Fibroblast of mammary gland (primary cell): ENCODE measurements around the gene IQCM.

ENCODE experiments used
- DNase-seq: peaks from one replicate; pipeline ENCODE4 v3.0.0-alpha.2; 2010; ENCODE audit warnings: low read depth
- H3K4me3 ChIP-seq: 2 replicates; pipeline ENCODE4 v1.5.1; 2011; ENCODE audit warnings: low read depth, mild to moderate bottlenecking, low read length, moderate library complexity; ENCODE audit not compliant: control insufficient read depth
- TF ChIP-seq, protein P1 (sequence below): conservative IDR thresholded peaks from 2 replicates; pipeline ENCODE4 v1.5.1; 2011; ENCODE audit warnings: low read depth, low read length, inconsistent platforms; ENCODE audit not compliant: control insufficient read depth, insufficient read depth

The IQCM gene

DNA sequence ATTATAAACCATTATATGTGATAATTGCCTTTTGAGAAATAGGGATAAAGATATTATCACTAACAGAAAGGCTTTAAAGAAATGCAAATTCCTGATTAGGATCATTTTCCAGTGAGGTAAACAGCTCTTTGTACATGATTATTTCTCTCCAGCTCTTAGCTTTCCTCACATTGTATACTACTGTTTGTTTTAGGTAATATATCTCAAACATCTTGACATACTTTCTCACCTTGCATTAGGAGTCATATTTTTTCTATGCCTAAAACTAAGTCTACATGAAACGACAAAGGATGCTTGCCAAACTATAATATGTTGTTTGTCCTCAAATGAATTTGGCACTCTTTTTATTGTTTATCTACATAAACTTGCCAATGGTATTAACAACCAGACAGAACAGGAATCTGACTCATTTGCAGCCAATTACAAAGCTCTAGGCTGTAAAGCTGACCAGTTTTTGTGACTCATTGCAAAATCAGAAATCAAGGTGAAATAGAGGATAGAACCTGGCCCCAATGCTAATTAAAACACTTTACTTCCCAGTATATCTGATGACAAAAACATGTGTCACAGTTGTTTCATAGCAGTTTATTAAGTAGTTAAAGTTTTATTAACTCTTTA, 107.0 kb downstream of the IQCM start:
- no peak overlapping the region for H3K4me3 ChIP-seq
- TF ChIP-seq, protein P1, sequence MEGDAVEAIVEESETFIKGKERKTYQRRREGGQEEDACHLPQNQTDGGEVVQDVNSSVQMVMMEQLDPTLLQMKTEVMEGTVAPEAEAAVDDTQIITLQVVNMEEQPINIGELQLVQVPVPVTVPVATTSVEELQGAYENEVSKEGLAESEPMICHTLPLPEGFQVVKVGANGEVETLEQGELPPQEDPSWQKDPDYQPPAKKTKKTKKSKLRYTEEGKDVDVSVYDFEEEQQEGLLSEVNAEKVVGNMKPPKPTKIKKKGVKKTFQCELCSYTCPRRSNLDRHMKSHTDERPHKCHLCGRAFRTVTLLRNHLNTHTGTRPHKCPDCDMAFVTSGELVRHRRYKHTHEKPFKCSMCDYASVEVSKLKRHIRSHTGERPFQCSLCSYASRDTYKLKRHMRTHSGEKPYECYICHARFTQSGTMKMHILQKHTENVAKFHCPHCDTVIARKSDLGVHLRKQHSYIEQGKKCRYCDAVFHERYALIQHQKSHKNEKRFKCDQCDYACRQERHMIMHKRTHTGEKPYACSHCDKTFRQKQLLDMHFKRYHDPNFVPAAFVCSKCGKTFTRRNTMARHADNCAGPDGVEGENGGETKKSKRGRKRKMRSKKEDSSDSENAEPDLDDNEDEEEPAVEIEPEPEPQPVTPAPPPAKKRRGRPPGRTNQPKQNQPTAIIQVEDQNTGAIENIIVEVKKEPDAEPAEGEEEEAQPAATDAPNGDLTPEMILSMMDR = no peak
- peak; percentile 48 for DNase-seq

DNA sequence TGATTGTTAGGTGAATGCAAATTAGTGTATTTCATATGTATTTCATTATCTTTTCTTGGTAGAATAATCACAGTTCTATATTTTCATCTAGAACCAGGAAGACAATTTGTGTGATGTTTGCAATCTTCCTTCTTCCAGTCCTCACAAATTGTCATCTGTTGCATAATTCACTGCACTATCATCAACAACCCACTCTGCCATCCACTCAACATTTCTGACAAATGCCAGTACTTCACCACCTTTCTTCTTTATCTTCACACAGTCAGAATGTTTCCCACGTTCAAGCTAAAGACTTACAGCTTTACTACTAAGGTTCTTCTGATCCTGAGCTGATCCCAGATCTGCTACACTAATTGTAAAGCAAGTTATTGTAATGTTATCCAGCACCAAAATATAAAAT, 107.8 kb downstream of the IQCM start:
- no peak overlapping the region for H3K4me3 ChIP-seq
- TF ChIP-seq, protein P1 = no peak
- DNase-seq = no peak

DNA sequence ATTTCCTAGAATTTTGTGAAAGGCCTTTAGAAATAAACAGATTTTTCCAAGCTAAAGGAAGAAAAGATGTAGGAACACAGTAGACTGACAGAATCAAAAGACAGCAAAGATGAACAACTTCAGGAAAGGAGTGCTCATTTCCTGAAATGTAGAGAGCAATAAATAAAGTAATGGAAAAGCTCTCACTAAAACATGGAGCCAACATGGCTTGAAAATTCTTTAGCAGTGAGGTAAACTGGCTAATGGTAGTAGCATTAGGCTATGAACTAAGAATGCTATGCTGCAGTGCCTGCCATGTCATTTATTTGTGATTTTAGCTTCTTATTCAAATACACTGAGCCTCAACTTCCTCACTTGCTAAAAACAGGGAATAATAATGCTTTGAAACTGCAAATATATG, 108.7 kb downstream of the IQCM start:
- TF ChIP-seq, protein P1 = no peak
- peak; percentile 22 for DNase-seq
- H3K4me3 ChIP-seq = no peak overlapping the region

DNA sequence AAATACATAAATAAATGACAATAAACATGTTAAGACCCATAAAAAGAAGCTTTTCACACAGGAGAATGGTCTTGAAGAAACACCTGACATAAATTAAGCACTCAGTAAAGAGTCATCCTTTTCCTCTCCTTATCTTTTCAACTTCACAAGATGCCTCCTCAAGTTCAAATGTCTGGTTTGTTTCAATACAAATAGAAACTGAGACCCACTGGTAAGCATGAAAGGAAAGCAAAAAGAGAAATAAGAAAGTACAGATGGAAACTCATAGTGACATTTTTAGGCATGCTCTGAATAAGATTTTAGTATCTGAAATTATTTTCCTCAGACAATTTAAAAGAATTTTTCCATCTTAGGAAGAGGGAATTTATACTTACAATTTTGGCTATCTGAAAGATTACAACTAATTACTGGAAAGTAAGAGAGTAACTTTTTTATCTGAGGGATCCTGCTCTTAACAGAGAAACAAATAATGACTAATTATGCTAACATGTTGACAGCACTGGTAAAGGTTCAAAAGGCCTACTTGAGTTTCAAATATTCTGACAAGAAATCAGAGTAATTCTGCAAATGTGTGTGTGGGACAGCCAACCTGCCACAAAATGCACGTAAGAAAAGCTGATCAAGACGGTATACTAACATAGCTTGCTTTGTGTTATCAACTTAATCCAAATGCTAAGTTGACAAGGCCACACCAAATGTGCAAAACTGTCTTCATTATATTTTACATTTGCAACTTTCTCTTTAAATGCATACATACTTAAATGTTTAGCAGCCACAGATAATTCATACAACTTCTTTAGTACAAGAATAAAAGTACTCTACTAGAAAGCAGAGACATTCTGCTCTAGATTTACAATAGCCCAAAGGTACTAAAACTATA, 113.0 kb downstream of the IQCM start:
- no peak for DNase-seq
- no peak overlapping the region for H3K4me3 ChIP-seq
- TF ChIP-seq, protein P1 = no peak

DNA sequence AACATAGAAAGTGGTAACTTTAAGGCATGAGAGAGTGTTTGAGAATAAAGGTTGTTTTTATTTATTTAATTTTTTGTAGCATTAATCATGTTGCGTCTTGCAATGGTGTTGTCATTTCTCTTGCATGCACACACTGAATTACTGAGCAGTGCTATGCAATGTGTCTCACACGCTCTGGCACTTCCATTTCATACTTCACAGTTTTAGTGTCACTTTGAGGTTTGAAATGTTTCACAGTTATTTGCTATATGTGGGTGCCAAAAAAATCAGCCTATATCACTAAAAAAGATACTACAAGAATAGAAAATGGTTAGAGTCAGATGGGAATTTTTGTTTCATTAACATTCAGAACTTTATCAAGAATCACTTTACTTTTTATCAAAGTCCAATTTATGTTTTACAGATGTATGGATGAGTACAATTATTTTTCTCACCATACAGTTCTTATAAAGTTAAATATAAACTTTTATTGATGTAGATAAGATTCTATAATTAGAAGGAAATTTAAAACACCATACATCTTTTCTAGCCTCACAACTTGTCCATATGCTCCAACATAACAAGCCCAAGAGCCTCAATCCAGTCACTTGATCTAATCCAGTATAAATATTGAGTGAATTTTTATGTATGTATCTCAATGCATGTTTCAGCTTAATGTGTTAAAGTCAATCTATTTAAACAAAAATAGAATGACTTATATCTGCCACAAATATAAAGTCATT, 114.0 kb downstream of the IQCM start:
- TF ChIP-seq, protein P1 = no peak

DNA sequence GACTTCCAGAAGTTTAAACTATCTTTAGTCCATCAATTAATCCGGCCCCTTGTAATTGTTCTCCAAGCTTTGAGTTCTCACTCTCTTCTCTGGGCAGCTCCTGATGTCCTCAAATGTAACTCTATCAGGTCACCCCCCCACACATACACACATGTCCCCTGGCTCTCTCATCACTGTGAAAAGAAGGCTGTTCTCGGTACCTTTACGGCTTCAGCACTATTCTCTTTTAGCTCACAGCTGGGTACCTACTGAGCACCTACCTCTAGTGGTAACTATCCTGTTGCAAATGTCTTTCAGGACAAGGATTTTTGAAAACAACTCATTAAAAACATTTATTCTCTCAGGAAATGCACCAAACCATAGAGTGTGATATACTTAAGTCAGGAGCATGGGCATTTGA, 115.4 kb downstream of the IQCM start:
- TF ChIP-seq, protein P1 = no peak
- no peak for DNase-seq
- no peak overlapping the region for H3K4me3 ChIP-seq

More for the DNA sequence above, 114.0 kb downstream of the IQCM start:
- no peak for DNase-seq
- H3K4me3 ChIP-seq = no peak overlapping the region
